ENCODE measurements around the gene USP5. TPM values are rescaled to one million over a fixed set of nuclear protein-coding genes. Genes with fewer than 3 reads are reported as not detected.
A peak's percentile ranks its signal among the peaks of the same experiment; 100 is the strongest.

Gene USP5
- total and polyA plus RNA-seq, 2 donors (not counting 3 experiments of a cell fraction or from before 2014, with no cell fraction given) = 68.9 to 135 TPM

DNA sequence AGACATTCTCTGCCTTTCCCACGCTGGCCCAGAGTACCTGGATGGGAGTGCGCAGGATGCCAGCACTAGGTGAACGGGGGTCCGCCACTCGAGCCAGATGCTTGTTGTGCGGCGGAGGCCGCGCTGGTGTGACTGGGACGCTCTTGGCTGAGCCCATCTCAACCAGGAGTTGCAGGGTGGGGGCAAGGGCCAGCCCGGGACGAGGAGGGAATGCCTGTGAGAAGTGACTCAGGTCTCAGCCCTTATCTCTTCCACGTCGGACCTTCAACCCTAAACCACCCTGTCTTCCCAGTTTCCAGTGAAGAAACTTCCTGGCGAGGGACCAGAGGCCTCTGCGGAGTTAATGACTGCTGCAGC is 1.2 kb upstream of the USP5 start:
- CTCF ChIA-PET = interaction anchor here (0.7 to 4.6 kb wide), 6 partner anchors 9 to 231 kb away, joined by 3 to 30 read pairs (median 18); partner anchors contain the start of genes GNB3, MLF2, SPSB2 and TPI1
- FAIRE-seq = no peak
- dilution Hi-C loops (cut with MboI; ENCODE audit: extremely low pct_ligation_motif_present, low sequenced_read_pairs) = no loop called here

DNA sequence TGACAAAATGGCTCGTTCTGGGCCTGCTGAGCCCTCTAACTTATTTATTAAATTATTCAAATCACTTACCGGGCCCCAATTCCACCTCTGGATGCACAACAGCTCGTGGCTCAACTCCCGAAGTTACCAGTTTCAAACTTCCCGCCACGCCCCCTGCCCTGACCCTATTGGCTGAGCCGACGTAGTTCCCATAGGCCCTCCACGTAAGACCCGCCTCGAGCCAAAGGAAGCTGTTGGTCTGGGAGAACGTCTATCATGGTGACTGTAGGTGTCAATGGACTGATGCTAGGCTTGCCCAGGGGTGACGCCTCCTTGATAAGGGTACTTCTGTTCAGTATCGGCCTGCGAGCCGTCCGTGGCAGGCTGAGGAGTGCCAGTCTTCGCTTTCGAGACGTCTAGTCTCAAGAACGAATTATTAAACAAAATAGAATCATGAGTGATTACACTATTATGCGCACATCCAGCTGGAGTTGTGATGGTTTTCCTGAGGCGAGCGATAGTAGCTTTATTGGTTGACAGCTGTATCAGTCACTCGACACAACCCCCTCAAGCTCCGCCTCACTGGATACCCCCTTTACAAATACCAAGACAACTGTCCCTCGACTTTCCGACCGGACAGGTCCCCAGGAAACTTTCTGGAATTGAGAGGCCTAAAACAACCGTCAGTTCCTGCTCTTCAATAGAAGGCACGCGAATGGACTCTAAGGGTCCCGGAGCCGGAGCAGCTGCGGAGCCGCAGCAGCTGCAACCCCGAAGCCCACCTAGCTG is 613 bp upstream of the USP5 start, which contains the start of gene CDCA3:
CDCA3 (minus strand) TSS at position 134 of the 768 bp plus-strand sequence. CDS start 334 bp downstream, outside the sequence.
- dilution Hi-C loops (cut with MboI; ENCODE audit: extremely low pct_ligation_motif_present, low sequenced_read_pairs) (no loop called here), intact Hi-C loops (cut with micrococcal nuclease) (loop anchor here (1.0 to 2.0 kb wide), 2 partner anchors 17 to 98 kb away; partner anchors contain the start of gene MLF2)
- Histone ChIP-seq H3K27me3 (ENCODE audit: control insufficient read depth in 2 of 2, insufficient read depth in 2 of 2, low read length in 2 of 2) (no peaks in the 10 kb centered on the region), H2AFZ (ENCODE audit: low read depth, low read length) (peak within 1 kb of the TSS; percentile 56), H3K4me2 (ENCODE audit: insufficient read depth, low read length) (peak within 1 kb of the TSS; percentile 85), H3K9ac (replicated peaks; ENCODE audit: extremely low read depth, insufficient read depth, low read length) (peak within 1 kb of the TSS; percentile 37), H3K9me1 (replicated peaks; ENCODE audit: control insufficient read depth, extremely low read depth, insufficient read depth, low read length) (no peaks in the 10 kb centered on the region), H3K79me2 (ENCODE audit: control insufficient read depth, insufficient read depth, low read length) (peaks cover 42% of the 10 kb centered on the region), H4K20me1 (replicated peaks; ENCODE audit: control insufficient read depth, extremely low read depth, insufficient read depth, low read length) (no peaks in the 10 kb centered on the region), H3K27ac (ENCODE audit: insufficient read depth, low read depth, low read length) (peak within 1 kb of the TSS; percentile 33), H3K9me3 (replicated peaks; ENCODE audit: control insufficient read depth, insufficient read depth, low read length) (no peaks in the 10 kb centered on the region), H3K4me3 (replicated peaks in 1 of 3; ENCODE audit: insufficient read depth in 1 of 3, low read depth in 1 of 3, low read length in 3 of 3) (peak within 1 kb of the TSS; percentile 47 to 93 (median 70)), H3K4me1 (ENCODE audit: control insufficient read depth, extremely low read depth, insufficient read depth, low read length) (peaks cover 24% of the 10 kb centered on the region), H3K36me3 (ENCODE audit: control insufficient read depth in 2 of 2, extremely low read depth in 1 of 2, insufficient read depth in 2 of 2, low read length in 2 of 2) (peaks cover 12 to 20% of the 10 kb centered on the region in 2 experiments)
- DNase-seq (ENCODE audit: low read depth, low spot score) (peak; percentile 97), FAIRE-seq (peak; percentile 100)
- no TSS peak for BruUV-seq (replicated peaks)
- ChIA-PET CTCF (interaction anchor here (0.7 to 4.6 kb wide), 14 partner anchors 10 to 231 kb away, joined by 3 to 30 read pairs (median 4); partner anchors contain the start of genes COPS7A, GNB3, MLF2 and SPSB2), POLR2A (interaction anchor here (1.1 to 3.2 kb wide), 8 partner anchors 8 to 127 kb away, joined by 3 to 48 read pairs (median 6); partner anchors contain the start of genes COPS7A, MLF2, PTMS and SPSB2)
- TF ChIP-seq POLR2A (IDR thresholded peaks at IDR 0.05; ENCODE audit: low read depth, low read length) = peak; percentile 82
- TF ChIP-seq JUN (IDR thresholded peaks at IDR 0.05; ENCODE audit: borderline replicate concordance, insufficient read depth, insufficient read length, low read depth) = no peak
- peak; percentile 70 for TF ChIP-seq POLR2AphosphoS5 (IDR thresholded peaks at IDR 0.05; ENCODE audit: insufficient read depth, low read depth, low read length)
- no peak for TF ChIP-seq MYC (IDR thresholded peaks at IDR 0.05; ENCODE audit: low read depth, low read length)
- TF ChIP-seq, protein P1, sequence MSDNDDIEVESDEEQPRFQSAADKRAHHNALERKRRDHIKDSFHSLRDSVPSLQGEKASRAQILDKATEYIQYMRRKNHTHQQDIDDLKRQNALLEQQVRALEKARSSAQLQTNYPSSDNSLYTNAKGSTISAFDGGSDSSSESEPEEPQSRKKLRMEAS (IDR thresholded peaks at IDR 0.05; ENCODE audit: insufficient read depth, insufficient read length) = peak; percentile 37
- TF ChIP-seq GATA2 (IDR thresholded peaks at IDR 0.05; ENCODE audit: insufficient read depth, insufficient read length, low read depth, low read length) = no peak

More for the DNA sequence above, 1.2 kb upstream of the USP5 start:
- H4K20me1 ChIP-seq (replicated peaks; ENCODE audit: control insufficient read depth, extremely low read depth, insufficient read depth, low read length) = no peaks in the 10 kb centered on the region
- no peak overlapping the region for H3K27ac ChIP-seq (ENCODE audit: insufficient read depth, low read depth, low read length)
- TF ChIP-seq JUN (IDR thresholded peaks at IDR 0.05; ENCODE audit: borderline replicate concordance, insufficient read depth, insufficient read length, low read depth) = no peak
- TF ChIP-seq FOS (IDR thresholded peaks at IDR 0.05; ENCODE audit: borderline replicate concordance, insufficient read depth, low read length) = no peak
- TF ChIP-seq, protein P1 (IDR thresholded peaks at IDR 0.05; ENCODE audit: insufficient read depth, insufficient read length) = no peak
- TF ChIP-seq POLR2A (IDR thresholded peaks at IDR 0.05; ENCODE audit: low read depth, low read length) = no peak
- TF ChIP-seq POLR2AphosphoS5 (IDR thresholded peaks at IDR 0.05; ENCODE audit: insufficient read depth, low read depth, low read length) = no peak
- no peak for TF ChIP-seq EZH2 (IDR thresholded peaks at IDR 0.05; ENCODE audit: borderline replicate concordance, low read depth, low read length, severe bottlenecking)
- intact Hi-C loops (cut with micrococcal nuclease) = loop anchor here (1.0 to 2.0 kb wide), 2 partner anchors 16 to 97 kb away; partner anchors contain the start of gene MLF2
- H3K9me3 ChIP-seq (replicated peaks; ENCODE audit: control insufficient read depth, insufficient read depth, low read length) = no peaks in the 10 kb centered on the region
- POLR2A ChIA-PET = interaction anchor here (1.1 to 3.2 kb wide), 3 partner anchors 9 to 127 kb away, joined by 3 to 48 read pairs (median 7); partner anchors contain the start of genes COPS7A and TPI1
- H2AFZ ChIP-seq (ENCODE audit: low read depth, low read length) = no peak overlapping the region
- H3K79me2 ChIP-seq (ENCODE audit: control insufficient read depth, insufficient read depth, low read length) = peaks cover 42% of the 10 kb centered on the region
- H3K27me3 ChIP-seq (ENCODE audit: control insufficient read depth in 2 of 2, insufficient read depth in 2 of 2, low read length in 2 of 2) = no peaks in the 10 kb centered on the region
- TSS peak; percentile 53 for BruUV-seq (replicated peaks)
- H3K9me1 ChIP-seq (replicated peaks; ENCODE audit: control insufficient read depth, extremely low read depth, insufficient read depth, low read length) = no peaks in the 10 kb centered on the region
- peak overlapping the region; percentile 34 to 70 (median 38) for H3K4me3 ChIP-seq (replicated peaks in 1 of 3; ENCODE audit: insufficient read depth in 1 of 3, low read depth in 1 of 3, low read length in 3 of 3)
- peaks cover 24% of the 10 kb centered on the region for H3K4me1 ChIP-seq (ENCODE audit: control insufficient read depth, extremely low read depth, insufficient read depth, low read length)
- H3K36me3 ChIP-seq (ENCODE audit: control insufficient read depth in 2 of 2, extremely low read depth in 1 of 2, insufficient read depth in 2 of 2, low read length in 2 of 2) = peaks cover 12 to 20% of the 10 kb centered on the region in 2 experiments
- H3K4me2 ChIP-seq (ENCODE audit: insufficient read depth, low read length) = peak overlapping the region; percentile 74
- no peak for DNase-seq (ENCODE audit: low read depth, low spot score)
- H3K9ac ChIP-seq (replicated peaks; ENCODE audit: extremely low read depth, insufficient read depth, low read length) = peak overlapping the region; percentile 37
